ENCODE measurements around the gene KRIT1. TPM values are rescaled to one million over a fixed set of nuclear protein-coding genes. Genes with fewer than 3 reads are reported as not detected.
A peak's percentile ranks its signal among the peaks of the same experiment; 100 is the strongest.
"Not testable (repeated sequence)": the region's sequence is repeated elsewhere in the genome, so short reads cannot be mapped to it uniquely, and the experiment has no call there.

KRIT1 gene
- total RNA-seq, 2 experiments from 2014 or later = 21.5 to 27.9 TPM

- peak overlapping the region; percentile 95 for H3K27ac Mint-ChIP-seq
- peak; percentile 49 for DNase-seq
- H3K4me3 Mint-ChIP-seq = peak overlapping the region; percentile 92
- peaks cover 12% of the 10 kb centered on the region for H3K36me3 Mint-ChIP-seq (ENCODE audit: low read depth)
- CTCF ChIA-PET = interaction anchor here (0.8 to 2.5 kb wide), 2 partner anchors 65 to 202 kb away, joined by 3 to 9 read pairs; partner anchors contain the start of gene GATAD1
- peaks cover 31% of the 10 kb centered on the region for H3K4me1 Mint-ChIP-seq (ENCODE audit: low read depth)
- H3K9me3 Mint-ChIP-seq = no peaks in the 10 kb centered on the region
- no peaks in the 10 kb centered on the region for H3K27me3 Mint-ChIP-seq (ENCODE audit: low read depth)
- intact Hi-C loops (cut with micrococcal nuclease) = loop anchor here (1.0 to 10.0 kb wide), 10 partner anchors 66 to 1163 kb away; partner anchors contain the start of genes CDK6, CYP51A1, GATAD1 and LRRD1
These were observed 767 bp downstream of the KRIT1 start for GRCh38 chr7:92244808-92245486.

GRCh38 chr7:92242972-92243371 lies 2.7 kb downstream of the KRIT1 start:
- no peak overlapping the region for H3K4me3 Mint-ChIP-seq
- CTCF ChIA-PET = no interaction called here
- no peaks in the 10 kb centered on the region for H3K27me3 Mint-ChIP-seq (ENCODE audit: low read depth)
- intact Hi-C loops (cut with micrococcal nuclease) = loop anchor here (10.0 kb wide), 2 partner anchors 592 to 992 kb away; partner anchors contain the start of genes CDK6 and VPS50
- H3K27ac Mint-ChIP-seq = no peak overlapping the region
- peaks cover 15% of the 10 kb centered on the region for H3K36me3 Mint-ChIP-seq (ENCODE audit: low read depth)
- DNase-seq = no peak
- H3K9me3 Mint-ChIP-seq = no peaks in the 10 kb centered on the region
- H3K4me1 Mint-ChIP-seq (ENCODE audit: low read depth) = peaks cover 25% of the 10 kb centered on the region

GRCh38 chr7:92230547-92230946 lies 15.2 kb downstream of the KRIT1 start:
- intact Hi-C loops (cut with micrococcal nuclease) = no loop called here
- Mint-ChIP-seq H3K4me3 (no peak overlapping the region), H3K4me1 (ENCODE audit: low read depth) (peaks cover 7% of the 10 kb centered on the region)

GRCh38 chr7:92228742-92229141 lies 17.0 kb downstream of the KRIT1 start:
- Mint-ChIP-seq H3K27ac (no peak overlapping the region), H3K9me3 (no peaks in the 10 kb centered on the region), H3K4me3 (no peak overlapping the region), H3K36me3 (ENCODE audit: low read depth) (peaks cover 50% of the 10 kb centered on the region), H3K4me1 (ENCODE audit: low read depth) (peaks cover 7% of the 10 kb centered on the region), H3K27me3 (ENCODE audit: low read depth) (no peaks in the 10 kb centered on the region)
- intact Hi-C loops (cut with micrococcal nuclease) = no loop called here
- CTCF ChIA-PET = interaction anchor here (1.2 to 1.4 kb wide), 2 partner anchors 49 to 96 kb away, joined by 3 to 4 read pairs; no protein-coding TSS in a partner anchor
- no peak for DNase-seq

More at GRCh38 chr7:92230547-92230946, 15.2 kb downstream of the KRIT1 start:
- DNase-seq = no peak
- Mint-ChIP-seq H3K27me3 (ENCODE audit: low read depth) (no peaks in the 10 kb centered on the region), H3K36me3 (ENCODE audit: low read depth) (peaks cover 49% of the 10 kb centered on the region), H3K9me3 (no peaks in the 10 kb centered on the region), H3K27ac (no peak overlapping the region)
- CTCF ChIA-PET = interaction anchor here (1.4 to 1.6 kb wide), 2 partner anchors 11 to 218 kb away, joined by 4 to 5 read pairs; no protein-coding TSS in a partner anchor

- no peaks in the 10 kb centered on the region for H3K9me3 Mint-ChIP-seq
These were observed 17.6 kb downstream of the KRIT1 start for GRCh38 chr7:92228100-92228499.

GRCh38 chr7:92226981-92227380 lies 18.7 kb downstream of the KRIT1 start:
- Mint-ChIP-seq H3K4me1 (ENCODE audit: low read depth) (peaks cover 7% of the 10 kb centered on the region), H3K4me3 (no peak overlapping the region), H3K27ac (no peak overlapping the region), H3K9me3 (no peaks in the 10 kb centered on the region), H3K27me3 (ENCODE audit: low read depth) (no peaks in the 10 kb centered on the region), H3K36me3 (ENCODE audit: low read depth) (peaks cover 43% of the 10 kb centered on the region)
- DNase-seq = no peak
- CTCF ChIA-PET = no interaction called here
- intact Hi-C loops (cut with micrococcal nuclease) = no loop called here

More at GRCh38 chr7:92228100-92228499, 17.6 kb downstream of the KRIT1 start:
- H3K4me1 Mint-ChIP-seq (ENCODE audit: low read depth) = peaks cover 7% of the 10 kb centered on the region
- no peak for DNase-seq
- H3K4me3 Mint-ChIP-seq = no peak overlapping the region
- no peaks in the 10 kb centered on the region for H3K27me3 Mint-ChIP-seq (ENCODE audit: low read depth)
- intact Hi-C loops (cut with micrococcal nuclease) = no loop called here
- CTCF ChIA-PET = interaction anchor here (1.4 kb wide), 1 partner anchor 49 kb away, joined by 4 read pairs; no protein-coding TSS in a partner anchor
- H3K27ac Mint-ChIP-seq = no peak overlapping the region
- peaks cover 46% of the 10 kb centered on the region for H3K36me3 Mint-ChIP-seq (ENCODE audit: low read depth)

GRCh38 chr7:92221766-92222165 lies 23.9 kb downstream of the KRIT1 start:
- intact Hi-C loops (cut with micrococcal nuclease) = no loop called here
- Mint-ChIP-seq H3K4me1 (ENCODE audit: low read depth) (no peaks in the 10 kb centered on the region), H3K27me3 (ENCODE audit: low read depth) (no peaks in the 10 kb centered on the region), H3K36me3 (ENCODE audit: low read depth) (peaks cover 42% of the 10 kb centered on the region), H3K4me3 (no peak overlapping the region), H3K27ac (no peak overlapping the region), H3K9me3 (no peaks in the 10 kb centered on the region)
- CTCF ChIA-PET = interaction anchor here (0.6 kb wide), 1 partner anchor 126 kb away, joined by 3 read pairs; no protein-coding TSS in a partner anchor
- DNase-seq = no peak

- H3K27me3 Mint-ChIP-seq (ENCODE audit: low read depth) = no peaks in the 10 kb centered on the region
- peaks cover 14% of the 10 kb centered on the region for H3K4me1 Mint-ChIP-seq (ENCODE audit: low read depth)
- H3K27ac Mint-ChIP-seq = no peak overlapping the region
- H3K36me3 Mint-ChIP-seq (ENCODE audit: low read depth) = peaks cover 66% of the 10 kb centered on the region
- peaks cover 16% of the 10 kb centered on the region for H3K9me3 Mint-ChIP-seq
- H3K4me3 Mint-ChIP-seq = no peak overlapping the region
- intact Hi-C loops (cut with micrococcal nuclease) = no loop called here
- CTCF ChIA-PET = no interaction called here
- DNase-seq = no peak
These were observed 39.0 kb downstream of the KRIT1 start for GRCh38 chr7:92206672-92207071.

GRCh38 chr7:92205987-92206386 lies 39.7 kb downstream of the KRIT1 start:
- Mint-ChIP-seq H3K4me1 (ENCODE audit: low read depth) (peaks cover 14% of the 10 kb centered on the region), H3K27me3 (ENCODE audit: low read depth) (no peaks in the 10 kb centered on the region), H3K27ac (no peak overlapping the region), H3K36me3 (ENCODE audit: low read depth) (peaks cover 62% of the 10 kb centered on the region), H3K9me3 (peaks cover 16% of the 10 kb centered on the region), H3K4me3 (no peak overlapping the region)
- no peak for DNase-seq
- intact Hi-C loops (cut with micrococcal nuclease) = no loop called here
- CTCF ChIA-PET = no interaction called here

- H3K4me1 Mint-ChIP-seq (ENCODE audit: low read depth) = no peaks in the 10 kb centered on the region
- H3K4me3 Mint-ChIP-seq = no peak overlapping the region
- H3K27ac Mint-ChIP-seq = no peak overlapping the region
- H3K9me3 Mint-ChIP-seq = no peaks in the 10 kb centered on the region
- DNase-seq = no peak
- intact Hi-C loops (cut with micrococcal nuclease) = no loop called here
- CTCF ChIA-PET = interaction anchor here (0.6 to 0.7 kb wide), 2 partner anchors 14 to 32 kb away, joined by 5 read pairs; no protein-coding TSS in a partner anchor
- no peaks in the 10 kb centered on the region for H3K27me3 Mint-ChIP-seq (ENCODE audit: low read depth)
- H3K36me3 Mint-ChIP-seq (ENCODE audit: low read depth) = peaks cover 39% of the 10 kb centered on the region
These were observed 44.9 kb downstream of the KRIT1 start for GRCh38 chr7:92200791-92201190.

GRCh38 chr7:92192326-92192725 lies 53.4 kb downstream of the KRIT1 start:
- Mint-ChIP-seq H3K27me3 (ENCODE audit: low read depth) (no peaks in the 10 kb centered on the region), H3K4me3 (no peak overlapping the region), H3K4me1 (ENCODE audit: low read depth) (no peaks in the 10 kb centered on the region), H3K27ac (no peak overlapping the region), H3K36me3 (ENCODE audit: low read depth) (peaks cover 28% of the 10 kb centered on the region), H3K9me3 (peaks cover 31% of the 10 kb centered on the region)
- DNase-seq = no peak
- intact Hi-C loops (cut with micrococcal nuclease) = no loop called here
- CTCF ChIA-PET = no interaction called here

GRCh38 chr7:92189246-92189645 lies 56.5 kb downstream of the KRIT1 start:
- H3K27me3 Mint-ChIP-seq (ENCODE audit: low read depth); H3K4me3 Mint-ChIP-seq; DNase-seq; H3K4me1 Mint-ChIP-seq (ENCODE audit: low read depth); CTCF ChIA-PET; intact Hi-C loops (cut with micrococcal nuclease); H3K27ac Mint-ChIP-seq: not testable (repeated sequence)
- peaks cover 34% of the 10 kb centered on the region for H3K9me3 Mint-ChIP-seq
- H3K36me3 Mint-ChIP-seq (ENCODE audit: low read depth) = peaks cover 10% of the 10 kb centered on the region

GRCh38 chr7:92184294-92184693 lies 61.4 kb downstream of the KRIT1 start:
- H3K27ac Mint-ChIP-seq; H3K4me3 Mint-ChIP-seq; H3K36me3 Mint-ChIP-seq (ENCODE audit: low read depth); H3K4me1 Mint-ChIP-seq (ENCODE audit: low read depth); H3K27me3 Mint-ChIP-seq (ENCODE audit: low read depth); CTCF ChIA-PET; intact Hi-C loops (cut with micrococcal nuclease); DNase-seq: not testable (repeated sequence)
- peaks cover 14% of the 10 kb centered on the region for H3K9me3 Mint-ChIP-seq

Measured in activated naive CD4-positive, alpha-beta T cell treated with anti-CD3 and anti-CD28 coated beads for 36 hours (primary cell).